Measurements from ENCODE around the gene PDE6B.

- no peak for TF ChIP-seq CTCF (IDR thresholded peaks at IDR 0.05; ENCODE audit: insufficient read depth, low read length, poor library complexity, severe bottlenecking)
- TF ChIP-seq EZH2phosphoT487 (conservative IDR thresholded peaks at IDR 0.05; ENCODE audit: low read length), result no peak
Measured at GRCh38 chr4:664713-665231, 39.4 kb downstream of the PDE6B start.
